Right lobe of liver (tissue), 6 donors: ENCODE measurements around the gene ALG1L2. TPM values are rescaled to one million over a fixed set of nuclear protein-coding genes. Genes with fewer than 3 reads are reported as not detected.
"Not testable (repeated sequence)": the region's sequence is repeated elsewhere in the genome, so short reads cannot be mapped to it uniquely, and the experiment has no call there.

Source experiments
- ATAC-seq, 4 donors: fragments of 200-7000 bp; cut with Tn5 transposase; one replicate each; pipeline ENCODE4 v1.9.1; 2020; ENCODE audit warnings: mild to moderate bottlenecking in 4 of 4, moderate library complexity in 4 of 4
- DNase-seq, 3 donors: peaks; one replicate each; pipeline ENCODE4 v3.0.0-alpha.2; 2020
- H3K27ac ChIP-seq, 3 donors: fragments of 200-600 bp; one replicate each; pipeline ENCODE4 v1.8.0; 2022
- H3K27me3 ChIP-seq, 2 donors: fragments of 200-600 bp; one replicate each; pipeline ENCODE4 v1.8.0; 2022
- H3K36me3 ChIP-seq, 4 donors: fragments of 200-600 bp; sonication (generic) in 1 of 4; one replicate each; pipeline versions ENCODE4 v1.5.1 to v1.8.0; 2017 to 2022; ENCODE audit warnings: control low read depth in 1 of 4
- H3K4me1 ChIP-seq, 4 donors: fragments of 200-600 bp; sonication (generic) in 1 of 4; one replicate each; pipeline versions ENCODE4 v1.5.1 to v1.8.0; 2017 to 2022; ENCODE audit warnings: control low read depth in 1 of 4
- H3K4me3 ChIP-seq, 3 donors: fragments of 200-600 bp; one replicate each; pipeline ENCODE4 v1.8.0; 2022
- H3K9me3 ChIP-seq, 4 donors: fragments of 200-600 bp; sonication (generic) in 1 of 4; one replicate each; pipeline versions ENCODE4 v1.5.1 to v1.8.0; 2017 to 2022; ENCODE audit warnings: control low read depth in 1 of 4
- CTCF ChIP-seq, 4 donors: fragments of 200-600 bp in 3 of 4; fragments of 450-650 bp in 1 of 4; IDR thresholded peaks; one replicate each; pipeline versions ENCODE4 v1.5.1 to v1.8.0; 2016 to 2022; ENCODE audit warnings: antibody characterized with exemption in 4 of 4, mild to moderate bottlenecking in 2 of 4
- POLR2A ChIP-seq: fragments of 450-650 bp; IDR thresholded peaks from one replicate; pipeline ENCODE4 v1.6.1; 2017; ENCODE audit warnings: antibody characterized with exemption, mild to moderate bottlenecking
- WGBS: methylation state at CpG from one replicate; pipeline ENCODE4 v1.1.6; 2018; ENCODE audit warnings: low coverage, low lambda C conversion rate; ENCODE audit not compliant: insufficient coverage; ENCODE audit errors: missing lambda C conversion rate; 5-methylcytosine and 5-hydroxymethylcytosine counted together
- intact Hi-C, 2 donors: fragments of 100-400 bp; cut with DNase I; formaldehyde crosslinking; loops; one replicate each; pipeline versions ENCODE4 v1.11.2 to v1.14.1; 2022
- total RNA-seq, 6 experiments: library from RNA; depleted of rRNA in 2 of 6; stranded (reverse); fragments of >200 nt in 2 of 6; fragmentation: NEBNext Ultra II Directional in 3 of 6; extraction: Animal tissue kit (Norgen Biotek cat#: 25700) in 3 of 6; gene quantifications; one replicate each; pipeline versions ENCODE4 v1.1.0 to v1.2.4, GENCODE V29; 2016 to 2023
- donor health status: DM: no; HTN: yes; CAD: no.
- donor health status: DM: no; HTN: no; CAD: no.
- donor health status: DM: no; HTN: no; CAD: no.
- donor health status: DM: no; HTN: yes; CAD: no.
- donor health status: DM: no; HTN: yes; CAD: no.

Gene ALG1L2
- total RNA-seq, 6 experiments from 2014 or later: 0.61 to 1.3 TPM; not detected in 4

- H3K4me3 ChIP-seq, DNase-seq, H3K27ac ChIP-seq, H3K4me1 ChIP-seq, H3K27me3 ChIP-seq, ATAC-seq, intact Hi-C loops, H3K9me3 ChIP-seq, H3K36me3 ChIP-seq: not testable (repeated sequence)
- WGBS: 69% methylated on average over 5 of the region's 13 CpGs
Measured at GRCh38 chr3:130107333-130107995, 25.8 kb downstream of the ALG1L2 start.

- not testable (repeated sequence) for DNase-seq
Measured at GRCh38 chr3:130108836-130109585, 27.4 kb downstream of the ALG1L2 start.

GRCh38 chr3:130110386-130111169 is 28.9 kb downstream of the ALG1L2 start:
- ATAC-seq, H3K27ac ChIP-seq, DNase-seq, H3K27me3 ChIP-seq, H3K4me1 ChIP-seq, intact Hi-C loops, H3K36me3 ChIP-seq, H3K9me3 ChIP-seq: not testable (repeated sequence)
- peak overlapping the region; percentile 72 to 79 (median 77) for H3K4me3 ChIP-seq
- WGBS: 8% methylated on average over 17 of the region's 19 CpGs

More at GRCh38 chr3:130108836-130109585, 27.4 kb downstream of the ALG1L2 start:
- H3K4me1 ChIP-seq, ATAC-seq, H3K27ac ChIP-seq, H3K9me3 ChIP-seq, intact Hi-C loops, H3K4me3 ChIP-seq, H3K36me3 ChIP-seq, H3K27me3 ChIP-seq: not testable (repeated sequence)
- whole genome bisulfite sequencing: 89% methylated on average over 6 of the region's 16 CpGs

GRCh38 chr3:130111185-130111864 is 29.7 kb downstream of the ALG1L2 start:
- peak; percentile 100 for DNase-seq

More at GRCh38 chr3:130111185-130111864, 29.7 kb downstream of the ALG1L2 start:
- Histone ChIP-seq H3K27ac (no peak overlapping the region), H3K27me3 (no peaks in the 10 kb centered on the region), H3K4me1 (peaks cover 0 to 4% (median 0%) of the 10 kb centered on the region in 4 donors), H3K9me3 (no peaks in the 10 kb centered on the region), H3K36me3 (no peaks in the 10 kb centered on the region), H3K4me3 (peak overlapping the region; percentile 72 to 79 (median 77))
- WGBS: 0% methylated on average over 2 of the region's 54 CpGs
- TF ChIP-seq CTCF (IDR thresholded peaks at IDR 0.05) (no peak), POLR2A (no peak)
- peak; percentile 100 for ATAC-seq
- intact Hi-C loops: no loop called here
